Sigmoid colon (tissue), 4 donors: Measurements from ENCODE around the gene ADD1.
"Not testable (repeated sequence)": the region's sequence is repeated elsewhere in the genome, so short reads cannot be mapped to it uniquely, and the experiment has no call there.

ENCODE experiments used
- EP300 ChIP-seq, 4 donors: sonication (generic); formaldehyde crosslinking; IDR thresholded peaks; one replicate each; pipeline ENCODE4 v1.6.1; 2017; ENCODE audit warnings: antibody characterized with exemption in 4 of 4
- TF ChIP-seq, protein P1 (sequence below), 4 experiments: fragments of 450-650 bp in 3 of 4; fragments of 200-600 bp in 1 of 4; IDR thresholded peaks; one replicate each; pipeline ENCODE4 v1.5.1; 2016 to 2019; ENCODE audit warnings: antibody characterized with exemption in 4 of 4, mild to moderate bottlenecking in 3 of 4, moderate library complexity in 2 of 4

DNA sequence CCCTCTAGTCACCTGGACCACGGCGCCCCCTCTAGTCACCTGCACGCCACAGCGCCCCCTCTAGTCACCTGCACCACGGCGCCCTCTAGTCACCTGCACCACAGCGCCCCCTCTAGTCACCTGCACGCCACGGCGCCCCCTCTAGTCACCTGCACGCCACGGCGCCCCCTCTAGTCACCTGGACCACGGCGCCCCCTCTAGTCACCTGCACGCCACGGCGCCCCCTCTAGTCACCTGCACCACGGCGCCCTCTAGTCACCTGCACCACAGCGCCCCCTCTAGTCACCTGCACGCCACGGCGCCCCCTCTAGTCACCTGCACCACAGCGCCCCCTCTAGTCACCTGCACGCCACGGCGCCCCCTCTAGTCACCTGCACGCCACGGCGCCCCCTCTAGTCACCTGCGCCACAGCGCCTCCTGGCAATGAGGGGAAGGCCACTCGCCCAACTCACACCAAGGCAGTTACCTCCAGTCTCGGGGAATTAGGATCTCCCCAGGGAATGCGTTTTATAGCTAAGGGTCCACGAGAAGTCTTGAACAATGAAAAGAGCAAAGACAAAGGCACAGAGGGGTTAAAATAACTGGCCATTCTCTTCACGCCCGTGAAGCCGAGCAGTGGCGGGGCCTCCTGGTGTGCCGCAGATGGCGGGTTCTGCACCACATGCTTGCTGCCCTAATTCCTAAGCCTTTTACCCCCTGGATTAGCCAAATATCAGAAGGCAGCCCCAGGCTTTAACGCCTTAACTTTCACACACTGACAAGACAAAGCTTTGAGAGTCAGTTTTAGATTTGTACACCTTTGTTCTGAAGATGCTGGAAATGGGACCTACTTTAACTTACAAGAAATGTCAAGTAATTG, 111.8 kb downstream of the ADD1 start:
- TF ChIP-seq EP300 (IDR thresholded peaks at IDR 0.05): not testable (repeated sequence)
- TF ChIP-seq, protein P1, sequence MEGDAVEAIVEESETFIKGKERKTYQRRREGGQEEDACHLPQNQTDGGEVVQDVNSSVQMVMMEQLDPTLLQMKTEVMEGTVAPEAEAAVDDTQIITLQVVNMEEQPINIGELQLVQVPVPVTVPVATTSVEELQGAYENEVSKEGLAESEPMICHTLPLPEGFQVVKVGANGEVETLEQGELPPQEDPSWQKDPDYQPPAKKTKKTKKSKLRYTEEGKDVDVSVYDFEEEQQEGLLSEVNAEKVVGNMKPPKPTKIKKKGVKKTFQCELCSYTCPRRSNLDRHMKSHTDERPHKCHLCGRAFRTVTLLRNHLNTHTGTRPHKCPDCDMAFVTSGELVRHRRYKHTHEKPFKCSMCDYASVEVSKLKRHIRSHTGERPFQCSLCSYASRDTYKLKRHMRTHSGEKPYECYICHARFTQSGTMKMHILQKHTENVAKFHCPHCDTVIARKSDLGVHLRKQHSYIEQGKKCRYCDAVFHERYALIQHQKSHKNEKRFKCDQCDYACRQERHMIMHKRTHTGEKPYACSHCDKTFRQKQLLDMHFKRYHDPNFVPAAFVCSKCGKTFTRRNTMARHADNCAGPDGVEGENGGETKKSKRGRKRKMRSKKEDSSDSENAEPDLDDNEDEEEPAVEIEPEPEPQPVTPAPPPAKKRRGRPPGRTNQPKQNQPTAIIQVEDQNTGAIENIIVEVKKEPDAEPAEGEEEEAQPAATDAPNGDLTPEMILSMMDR (IDR thresholded peaks at IDR 0.05): not testable (repeated sequence)
